GM21423 (cell line): ENCODE measurements around the gene OR52N1.

Experiments used
- ATAC-seq: cut with Tn5 transposase; IDR thresholded peaks from one replicate; pipeline ENCODE4 v1.9.1; 2021; ENCODE audit warnings: mild to moderate bottlenecking, moderate library complexity; ENCODE audit not compliant: unreplicated experiment

Gene OR52N1

DNA sequence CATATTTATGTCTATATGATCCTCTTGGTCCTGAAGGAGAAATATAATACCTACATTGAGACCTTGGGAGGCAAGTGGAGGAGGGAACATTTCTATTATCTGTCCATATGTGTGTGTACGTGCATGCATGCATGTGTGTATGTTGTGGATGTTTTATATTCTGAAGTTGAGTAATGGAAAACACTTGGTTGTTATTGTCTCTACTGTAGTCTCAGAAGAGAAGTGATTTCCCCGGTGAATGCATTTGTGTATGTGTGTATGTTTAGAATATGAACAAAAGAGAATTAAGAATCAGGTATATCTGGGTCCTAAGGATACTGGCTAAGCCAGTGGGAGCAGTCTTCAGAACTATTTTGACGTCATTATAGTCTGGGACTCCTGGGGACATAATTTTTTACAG, at the start of gene OR52N1:
Gene OR52N1, minus strand, starts transcription at position 101 of the 400 bp plus-strand sequence. CDS start 2,449 bp downstream, outside the sequence.
- ATAC-seq = no peak

DNA sequence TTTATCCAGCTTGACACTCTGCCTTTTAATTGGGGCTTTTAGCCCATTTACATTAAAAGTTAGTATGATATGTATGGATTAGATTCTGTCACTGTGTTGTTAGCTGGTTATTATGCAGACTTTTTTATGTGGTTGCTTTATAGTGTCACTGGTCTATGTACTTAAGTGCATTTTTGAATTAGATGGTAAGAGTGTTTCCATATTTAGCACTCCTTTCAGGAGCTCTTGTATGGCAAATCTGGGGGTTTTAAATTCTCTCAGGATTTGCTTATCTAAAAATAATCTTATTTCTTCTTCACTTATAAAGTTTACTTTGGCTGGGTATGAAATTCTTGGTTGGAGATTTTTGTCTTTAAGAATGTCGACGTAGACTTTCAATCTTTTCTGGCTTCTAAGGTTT, 46.6 kb upstream of the OR52N1 start:
- ATAC-seq = no peak

DNA sequence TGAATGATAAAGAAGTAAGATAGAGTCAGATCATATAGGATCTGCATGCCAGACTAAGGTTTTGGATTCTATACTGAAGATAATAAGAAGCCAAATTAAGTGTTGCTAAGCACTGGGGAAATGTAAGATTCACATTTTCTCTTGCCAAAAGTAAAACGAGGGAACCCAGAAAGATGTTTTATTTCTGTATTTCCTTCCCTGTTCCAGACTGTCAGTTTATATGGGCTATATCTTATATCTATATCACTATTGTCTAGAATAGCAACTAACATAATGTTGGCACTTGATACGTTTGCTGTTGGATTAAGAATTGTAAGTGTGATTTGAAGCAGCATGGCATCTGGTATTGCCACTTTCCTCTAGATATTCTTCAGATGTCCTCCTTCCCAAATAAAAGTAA, 42.4 kb upstream of the OR52N1 start:
- no peak for ATAC-seq

DNA sequence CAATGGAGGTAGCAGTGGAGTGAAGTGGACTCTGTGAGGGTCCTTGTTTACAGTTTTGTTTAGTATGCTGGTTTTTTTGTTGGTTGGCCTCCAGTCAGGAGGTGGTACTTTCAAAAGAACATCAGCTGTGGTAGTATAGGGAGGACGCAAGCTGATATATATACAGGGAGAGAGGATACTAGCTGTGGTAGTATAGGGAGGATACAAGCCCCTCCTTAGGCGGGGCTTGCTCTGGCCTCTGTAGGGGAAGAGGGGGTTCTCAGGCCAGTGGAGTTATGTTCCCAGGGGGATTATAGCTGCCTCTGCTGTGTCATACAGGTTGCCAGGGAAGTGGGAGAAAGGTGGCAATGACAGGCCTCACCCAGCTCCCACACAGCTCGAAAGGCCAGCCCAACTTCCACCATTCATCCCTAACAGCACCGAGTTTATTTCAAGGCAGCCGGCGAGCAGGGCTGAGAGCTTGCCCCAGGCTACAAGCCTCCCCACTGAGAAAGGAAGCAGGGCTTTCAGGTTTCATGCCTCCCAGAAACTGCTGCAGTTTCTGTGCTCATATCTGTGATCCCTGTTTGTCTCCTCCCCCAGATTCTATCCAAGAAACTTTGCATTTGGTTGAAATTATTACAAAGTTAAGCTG, 40.2 kb upstream of the OR52N1 start:
- no peak for ATAC-seq

DNA sequence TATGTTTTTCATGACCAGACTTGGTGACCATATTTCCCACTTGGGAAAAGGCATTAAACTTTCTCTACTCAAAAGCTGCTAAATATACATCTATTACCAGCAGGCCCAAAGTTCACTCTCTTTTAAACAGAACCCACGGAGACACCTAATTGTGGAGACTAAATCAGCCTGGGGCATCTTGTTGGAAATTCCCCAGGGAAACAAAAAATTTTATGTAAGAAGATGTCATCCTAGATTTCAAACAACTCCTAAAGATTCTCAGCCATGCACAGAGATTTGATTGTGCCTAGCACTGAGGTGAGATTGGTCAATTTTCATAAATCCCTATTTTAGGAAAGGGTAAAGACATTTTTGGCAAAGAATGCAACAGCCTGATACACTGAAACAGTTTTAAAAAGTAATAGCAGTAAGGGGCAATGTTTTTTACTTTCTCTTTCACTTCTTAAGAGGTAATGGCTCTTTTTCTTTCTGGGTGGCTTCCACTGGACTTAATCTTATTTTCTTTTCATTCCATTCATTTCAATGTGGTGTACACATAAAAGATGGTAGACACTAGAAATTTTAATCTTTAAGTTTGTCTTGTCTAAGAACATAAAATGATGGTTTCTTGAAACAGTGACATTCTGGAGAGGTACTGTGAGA, 27.3 kb upstream of the OR52N1 start:
- ATAC-seq = peak; percentile 54

DNA sequence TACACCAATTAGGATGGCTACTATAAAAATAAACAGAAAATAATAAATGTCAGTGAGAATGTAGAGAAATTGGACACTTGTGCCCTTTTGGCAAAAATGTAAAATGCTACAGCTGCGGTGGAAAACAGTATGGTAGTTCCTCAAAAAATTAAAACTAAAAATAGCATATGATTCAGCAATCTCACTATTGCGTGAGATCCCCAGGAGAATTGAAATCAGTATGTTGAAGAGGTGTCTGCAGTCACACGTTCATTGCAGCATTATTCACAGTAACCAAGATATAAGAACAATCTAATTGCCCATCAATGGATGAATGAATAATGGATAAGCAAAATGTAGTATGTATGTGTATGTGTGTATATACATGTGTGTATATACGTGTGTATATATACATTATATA, 24.5 kb upstream of the OR52N1 start:
- no peak for ATAC-seq

DNA sequence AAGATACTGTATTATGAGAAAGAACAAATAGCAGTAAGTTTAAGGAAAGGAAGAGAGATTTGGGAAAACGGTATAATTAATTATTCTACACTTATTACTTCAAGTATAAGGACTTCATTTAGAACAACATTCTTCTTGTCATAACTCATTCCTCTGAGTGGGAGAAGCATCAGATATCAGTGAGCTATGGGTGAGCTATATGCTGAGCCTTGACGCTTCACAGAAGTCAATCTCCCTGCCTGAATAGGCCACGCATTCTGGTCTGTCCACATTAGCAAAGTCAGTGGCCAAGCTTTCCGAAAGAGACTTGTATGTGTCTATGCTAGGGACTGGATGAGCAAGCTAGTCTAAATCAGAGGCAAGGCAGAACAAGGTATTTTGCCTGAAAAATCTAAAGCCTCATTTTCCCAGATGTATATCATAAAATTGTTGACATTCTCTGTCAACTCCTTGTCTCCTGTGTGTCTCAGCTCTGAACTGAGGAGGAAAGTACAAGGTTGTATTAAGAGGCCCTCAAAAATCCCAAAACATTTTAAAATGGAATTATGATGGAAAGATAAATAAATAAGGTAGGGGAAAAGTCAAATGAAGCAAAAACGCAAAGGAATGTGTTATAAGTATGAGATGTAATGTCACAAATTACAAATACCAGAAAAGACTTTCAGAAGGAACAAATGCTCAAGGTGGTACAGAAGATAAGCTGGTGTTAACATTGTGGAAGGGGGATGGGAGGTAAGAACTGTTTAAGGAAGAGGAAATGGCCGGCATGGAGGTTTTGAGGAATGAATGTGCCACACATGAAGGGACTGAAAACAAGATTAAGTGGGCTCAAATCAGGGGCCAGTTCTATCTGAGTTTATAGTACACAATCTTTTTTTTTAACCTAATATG, 19.1 kb upstream of the OR52N1 start:
- ATAC-seq = no peak

DNA sequence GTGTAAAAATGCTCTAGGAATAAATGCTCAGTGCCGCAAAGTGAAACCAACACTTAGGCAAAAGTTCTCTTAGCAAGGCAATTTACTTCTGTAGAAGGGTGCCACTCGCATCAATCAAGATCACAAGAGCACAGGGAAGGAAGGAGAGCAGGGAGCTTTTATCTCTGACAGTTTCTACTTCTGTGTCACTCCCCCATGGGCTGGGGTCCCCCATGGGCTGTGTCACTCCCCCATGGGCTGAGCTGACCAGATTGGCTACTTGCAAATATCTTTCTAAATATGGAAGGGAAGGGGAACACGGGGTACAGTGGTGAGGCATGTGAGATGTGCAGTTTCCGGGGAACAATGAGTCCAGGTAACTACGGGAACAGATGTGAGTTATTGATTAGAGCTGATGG, 18.1 kb upstream of the OR52N1 start:
- peak; percentile 19 for ATAC-seq

DNA sequence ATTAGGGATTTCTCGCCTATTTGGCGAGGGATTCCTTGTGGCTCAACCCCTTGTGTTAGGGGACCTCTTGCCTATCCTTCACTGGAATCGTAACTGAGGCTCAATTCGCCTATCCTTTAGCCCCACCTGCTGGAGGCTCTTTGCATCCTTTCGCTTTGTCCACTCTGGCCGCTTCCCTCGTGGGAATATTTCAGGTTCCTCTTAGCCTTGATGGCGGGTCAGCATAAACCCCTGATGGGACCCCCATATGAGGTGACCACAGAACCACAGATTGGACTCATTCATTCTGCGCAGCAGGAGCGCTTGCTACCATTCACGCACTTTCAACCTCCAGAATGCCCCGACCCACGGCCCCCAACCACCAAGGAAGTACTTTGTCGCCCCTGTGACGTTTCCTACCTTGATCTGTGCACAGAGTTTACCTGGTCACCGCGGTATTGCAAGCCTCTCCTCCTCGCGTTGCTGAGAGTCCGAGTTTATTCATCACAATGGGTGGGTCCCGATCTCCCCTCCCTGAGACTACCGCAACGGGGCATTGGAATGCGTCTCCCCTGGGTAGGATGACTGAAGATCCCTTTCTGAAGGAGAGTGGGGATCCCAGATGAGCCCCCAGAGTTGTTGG, 17.5 kb upstream of the OR52N1 start, which contains the start of gene OR52N2:
Gene OR52N2, plus strand, starts transcription at position 425 of the 622 bp plus-strand sequence. CDS start 11,412 bp downstream, outside the sequence.
- peak; percentile 94 for ATAC-seq

DNA sequence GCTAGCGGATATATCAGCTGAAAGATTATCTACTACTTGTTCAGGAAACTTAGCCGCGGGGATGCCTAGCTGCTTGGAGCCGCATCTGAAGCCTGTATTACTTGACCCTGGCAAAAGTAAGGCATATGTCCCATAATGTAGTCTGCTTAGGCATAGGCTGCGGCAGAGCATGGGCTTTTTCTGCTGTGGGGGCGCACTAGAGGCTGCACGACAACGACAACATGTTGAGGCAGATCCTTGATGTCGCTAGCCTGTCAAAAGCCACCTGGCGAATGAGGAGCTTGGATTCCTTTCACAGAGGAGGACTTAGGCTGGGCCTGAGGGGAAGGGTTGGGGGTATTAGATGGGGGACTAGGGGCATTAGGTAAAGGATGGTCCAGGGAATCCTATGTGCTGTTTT, 16.5 kb upstream of the OR52N1 start:
- ATAC-seq = no peak

DNA sequence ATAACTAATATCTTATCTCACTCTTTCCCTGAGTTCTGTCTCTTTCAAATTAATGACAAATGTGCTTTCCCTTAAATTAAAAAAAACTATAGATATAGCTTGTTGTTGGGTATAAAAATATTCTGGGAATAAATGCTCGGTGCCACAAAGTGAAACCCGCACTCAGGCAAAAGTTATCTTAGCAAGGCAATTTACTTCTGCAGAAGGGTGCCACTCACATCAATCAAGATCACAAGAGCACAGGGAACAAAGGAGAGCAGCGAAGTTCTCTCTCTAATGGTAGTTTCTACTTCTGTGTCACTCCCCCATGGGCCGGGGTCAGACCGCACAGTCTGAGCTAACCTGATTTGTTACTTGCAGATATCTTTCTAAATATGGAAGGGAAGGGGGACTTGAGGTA, 12.9 kb upstream of the OR52N1 start:
- no peak for ATAC-seq

DNA sequence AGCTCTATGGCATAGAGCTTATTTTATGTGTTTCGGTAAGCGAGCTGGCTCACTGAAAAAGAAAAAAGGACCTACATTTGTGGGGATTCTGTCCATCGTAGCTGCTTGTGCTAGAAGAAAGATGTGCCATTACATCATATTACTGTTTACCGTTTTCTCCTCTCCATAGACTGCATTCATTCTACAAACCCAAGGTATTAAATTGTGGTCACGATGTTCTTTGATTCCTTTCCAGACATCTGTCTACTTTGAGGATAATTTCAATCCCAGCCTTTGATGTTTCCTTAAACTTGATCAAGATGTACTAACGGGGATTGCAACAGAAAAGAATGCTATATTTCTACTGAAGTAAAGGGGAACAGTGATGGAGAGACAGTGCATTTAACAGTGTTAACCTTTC, 5.5 kb upstream of the OR52N1 start:
- no peak for ATAC-seq

DNA sequence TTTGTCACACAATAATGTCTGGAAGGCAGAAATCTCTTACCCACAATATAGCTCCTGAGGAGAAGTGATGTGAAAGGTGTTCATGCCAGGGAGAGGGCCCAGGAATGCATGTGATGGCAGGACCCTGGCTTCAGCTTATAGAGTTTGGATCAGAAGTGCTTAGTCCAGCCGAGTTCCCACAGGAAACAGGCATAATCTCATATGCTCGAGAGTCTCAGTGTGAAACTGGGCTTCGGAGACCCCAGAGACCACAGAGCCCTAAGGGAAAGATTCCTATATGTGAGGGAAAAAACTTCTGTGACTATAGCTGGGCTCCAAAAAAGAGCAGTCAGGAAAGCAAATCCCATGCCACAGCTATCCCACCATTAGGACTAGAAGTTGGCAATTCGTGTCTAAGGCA, 7.8 kb downstream of the OR52N1 start, which contains the start of gene OR52N5:
Gene OR52N5, minus strand, starts transcription at position 101 of the 400 bp plus-strand sequence. CDS start 4,721 bp downstream, outside the sequence.
- ATAC-seq = no peak

DNA sequence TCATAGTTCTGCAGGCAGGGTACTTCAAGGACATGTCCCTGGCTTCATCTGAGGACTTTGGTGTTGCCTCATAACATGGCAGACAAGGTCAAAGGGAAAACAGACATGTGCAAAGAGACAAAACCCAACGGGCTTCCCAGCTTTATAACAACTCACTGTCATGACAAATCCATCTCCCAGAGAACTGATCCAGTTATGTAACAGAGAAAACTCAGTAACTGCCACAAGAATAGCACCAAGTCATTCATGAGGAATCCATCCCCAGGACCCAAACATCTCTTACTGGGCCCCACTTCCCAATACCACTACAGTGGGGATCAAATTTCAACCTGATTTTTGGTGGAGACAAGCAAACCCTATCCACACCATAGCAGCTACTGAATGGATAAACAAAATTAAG, 24.0 kb downstream of the OR52N1 start:
- no peak for ATAC-seq

DNA sequence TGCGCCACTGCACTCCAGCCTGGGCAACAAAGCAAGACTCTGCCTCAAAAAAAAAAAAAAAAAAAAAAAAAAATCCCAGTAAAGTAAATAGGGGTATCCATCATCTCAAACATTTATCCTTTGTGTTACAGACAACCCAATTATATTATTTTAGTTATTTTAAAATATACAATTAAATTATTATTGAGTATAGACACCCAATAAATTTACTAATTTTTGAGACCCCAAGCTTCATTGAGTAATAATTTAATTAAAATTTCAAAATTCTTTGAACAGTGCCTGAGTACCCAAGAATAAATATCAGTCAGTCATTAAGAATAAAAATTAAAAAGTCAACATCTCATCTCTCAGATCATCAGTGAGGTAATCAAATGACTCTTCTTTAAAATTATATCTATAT, 37.1 kb downstream of the OR52N1 start, which contains the start of gene OR52N4:
Gene OR52N4, plus strand, starts transcription at position 301 of the 400 bp plus-strand sequence. CDS start 498 bp downstream, outside the sequence.
- no peak for ATAC-seq

DNA sequence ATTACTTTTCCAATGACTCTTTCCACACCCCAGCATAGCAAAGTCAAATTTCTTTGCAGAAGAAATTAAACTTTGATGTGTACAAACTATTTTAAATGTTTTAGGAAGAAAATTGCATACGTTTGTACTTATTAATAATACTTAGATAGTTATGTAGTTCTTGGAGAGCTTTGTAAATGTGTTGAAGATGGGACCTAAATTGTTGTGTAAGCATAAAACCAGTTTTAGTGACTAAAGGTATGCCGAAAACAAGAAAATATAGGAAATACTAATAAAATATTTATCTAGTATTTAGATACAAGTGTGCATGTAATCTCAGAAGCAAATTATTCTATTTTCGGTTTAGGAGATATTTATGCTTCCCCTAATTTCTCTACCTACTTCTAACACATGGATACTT, 41.2 kb downstream of the OR52N1 start:
- ATAC-seq = no peak

DNA sequence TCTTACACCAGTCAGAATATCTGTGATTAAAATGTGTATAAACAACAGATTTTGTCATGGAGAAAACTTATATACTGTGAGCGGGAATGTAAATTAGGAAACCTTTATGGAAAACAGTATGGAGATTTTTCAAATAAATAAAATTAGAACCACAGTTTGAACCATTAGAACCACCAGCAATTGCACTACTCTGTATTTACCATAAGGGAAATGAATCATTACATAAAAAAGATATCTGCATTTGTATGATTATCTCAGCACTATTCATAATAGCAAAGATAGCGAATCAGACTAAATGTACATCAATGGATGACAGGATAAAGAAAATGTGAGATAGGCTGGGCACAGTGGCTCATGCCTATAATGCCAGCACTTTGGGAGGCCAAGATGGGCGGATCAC, 44.5 kb downstream of the OR52N1 start:
- ATAC-seq = no peak

DNA sequence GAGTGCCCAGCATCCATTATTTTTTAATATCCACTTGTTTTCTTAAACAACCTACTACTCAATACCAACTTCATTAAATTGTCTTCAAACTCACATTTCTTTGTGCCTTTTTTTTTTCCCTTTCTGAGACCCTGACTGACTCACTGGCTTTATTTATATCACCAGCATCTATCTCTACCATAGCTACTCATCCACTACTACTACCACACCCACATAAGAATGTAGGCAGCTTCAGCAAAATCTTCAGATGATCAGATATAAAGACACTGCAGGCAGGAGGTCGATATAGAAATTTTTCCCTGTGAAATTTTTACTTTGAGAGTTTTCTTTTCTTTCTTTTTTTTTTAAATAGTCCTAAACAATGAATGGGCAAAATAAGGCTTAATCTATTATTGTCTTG, 52.6 kb downstream of the OR52N1 start:
- no peak for ATAC-seq

DNA sequence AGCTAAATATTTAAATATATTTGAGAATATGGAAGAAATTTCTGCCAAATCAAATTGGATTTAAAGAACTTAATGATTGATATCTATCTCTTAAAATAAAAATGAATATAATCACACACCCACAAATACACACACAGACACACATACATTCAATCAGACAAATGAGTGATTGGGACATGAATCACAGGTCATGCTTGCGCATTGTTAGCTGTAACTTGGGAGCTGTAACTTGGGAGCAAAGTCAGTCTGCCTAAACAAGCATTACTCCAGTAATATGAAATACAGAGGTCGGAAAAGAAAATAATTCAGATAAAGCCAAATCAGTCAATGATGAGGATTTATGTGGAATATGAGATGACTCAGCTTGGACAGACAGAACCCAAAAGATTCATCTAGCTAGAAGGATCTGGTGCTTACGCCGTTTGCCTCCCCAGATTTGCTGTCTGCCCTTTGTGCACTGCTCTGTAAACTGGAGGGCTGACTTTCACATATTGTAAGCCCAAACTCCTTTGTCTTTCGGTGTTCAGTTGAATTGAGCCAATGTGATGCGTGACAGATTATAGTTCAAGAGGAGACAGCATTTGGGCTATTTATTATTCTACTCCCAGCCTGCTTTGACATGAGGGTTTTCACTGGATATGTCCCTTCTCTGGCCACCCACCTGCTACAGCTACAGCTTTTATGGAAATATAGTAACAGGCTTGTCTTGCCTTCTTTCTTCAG, 53.2 kb downstream of the OR52N1 start:
- ATAC-seq = no peak

DNA sequence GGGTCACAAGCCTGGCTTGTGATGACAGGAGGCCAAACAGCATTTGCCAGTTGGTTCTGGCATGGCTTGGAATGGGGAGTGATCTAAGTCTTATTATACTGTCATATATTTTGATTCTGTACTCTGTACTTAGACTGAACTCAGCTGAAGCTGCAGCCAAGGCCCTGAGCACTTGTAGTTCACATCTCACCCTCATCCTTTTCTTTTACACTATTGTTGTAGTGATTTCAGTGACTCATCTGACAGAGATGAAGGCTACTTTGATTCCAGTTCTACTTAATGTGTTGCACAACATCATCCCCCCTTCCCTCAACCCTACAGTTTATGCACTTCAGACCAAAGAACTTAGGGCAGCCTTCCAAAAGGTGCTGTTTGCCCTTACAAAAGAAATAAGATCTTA, 54.0 kb downstream of the OR52N1 start:
- no peak for ATAC-seq
